NCI-H748 (cell line): Measurements from ENCODE around the gene PPP1R10.
A peak's percentile ranks its signal among the peaks of the same experiment; 100 is the strongest.

Experiments used
- DNase-seq: peaks from one replicate; lab custom pipeline; 2025; ENCODE audit not compliant: unreplicated experiment; lab: John Stamatoyannopoulos, UW

PPP1R10 gene

DNA sequence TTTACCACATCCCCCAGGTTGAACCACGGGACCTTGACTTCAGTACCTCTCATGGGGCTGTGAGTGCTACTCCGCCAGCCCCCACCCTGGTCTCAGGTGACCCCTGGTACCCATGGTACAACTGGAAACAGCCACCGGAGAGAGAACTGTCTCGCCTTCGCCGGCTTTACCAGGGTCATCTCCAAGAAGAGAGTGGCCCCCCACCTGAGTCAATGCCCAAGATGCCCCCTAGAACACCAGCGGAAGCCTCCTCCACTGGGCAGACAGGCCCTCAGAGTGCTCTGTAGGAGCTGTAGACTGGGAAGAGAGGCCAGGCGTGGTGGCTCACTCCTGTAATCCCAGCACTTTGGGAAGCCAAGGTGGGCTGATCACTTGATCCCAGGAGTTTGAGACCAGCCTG, 8.5 kb upstream of the PPP1R10 start:
- no peak for DNase-seq

DNA sequence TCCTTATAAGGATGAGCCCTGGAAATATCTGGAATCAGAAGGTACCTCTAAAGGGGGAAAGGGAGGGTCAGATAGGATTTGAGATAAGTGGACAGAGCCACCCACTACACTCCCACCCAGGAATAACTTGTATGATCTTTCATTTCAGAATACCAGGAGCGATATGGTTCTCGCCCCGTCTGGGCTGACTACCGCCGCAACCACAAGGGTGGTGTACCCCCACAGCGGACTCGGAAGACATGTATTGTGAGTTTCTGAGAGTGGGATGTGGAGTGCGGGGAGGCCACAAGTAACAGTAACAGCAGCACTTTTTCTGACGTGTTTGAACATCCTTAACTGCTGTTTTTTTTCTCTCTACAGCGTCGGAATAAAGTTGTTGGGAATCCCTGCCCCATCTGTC, 2.5 kb upstream of the PPP1R10 start:
- DNase-seq, result no peak

DNA sequence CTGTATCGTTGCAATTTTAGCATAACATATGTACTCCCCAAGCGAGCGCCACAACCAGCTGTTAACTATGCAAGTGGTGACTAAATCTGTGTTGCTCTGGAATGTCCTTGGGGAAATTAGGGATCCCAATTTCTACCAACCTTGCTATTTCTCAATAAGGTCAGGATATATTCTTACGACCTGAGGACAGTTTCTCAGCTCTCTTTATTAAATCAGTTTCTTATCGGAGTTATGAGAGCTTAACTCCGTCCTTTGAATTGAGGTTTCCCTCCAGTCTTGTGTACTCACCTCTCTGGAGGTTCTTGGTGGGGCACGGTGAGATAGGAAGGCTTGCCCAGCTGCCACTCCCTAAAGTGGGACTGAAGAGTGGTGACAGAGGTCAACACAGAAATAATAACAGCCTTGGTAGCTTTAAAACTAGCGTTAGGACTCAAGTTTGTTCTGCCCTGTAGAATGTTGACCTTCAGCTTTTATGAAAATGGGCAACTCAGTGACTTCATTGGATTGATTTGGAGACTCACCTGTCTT, 1.3 kb upstream of the PPP1R10 start:
- peak; percentile 32 for DNase-seq

DNA sequence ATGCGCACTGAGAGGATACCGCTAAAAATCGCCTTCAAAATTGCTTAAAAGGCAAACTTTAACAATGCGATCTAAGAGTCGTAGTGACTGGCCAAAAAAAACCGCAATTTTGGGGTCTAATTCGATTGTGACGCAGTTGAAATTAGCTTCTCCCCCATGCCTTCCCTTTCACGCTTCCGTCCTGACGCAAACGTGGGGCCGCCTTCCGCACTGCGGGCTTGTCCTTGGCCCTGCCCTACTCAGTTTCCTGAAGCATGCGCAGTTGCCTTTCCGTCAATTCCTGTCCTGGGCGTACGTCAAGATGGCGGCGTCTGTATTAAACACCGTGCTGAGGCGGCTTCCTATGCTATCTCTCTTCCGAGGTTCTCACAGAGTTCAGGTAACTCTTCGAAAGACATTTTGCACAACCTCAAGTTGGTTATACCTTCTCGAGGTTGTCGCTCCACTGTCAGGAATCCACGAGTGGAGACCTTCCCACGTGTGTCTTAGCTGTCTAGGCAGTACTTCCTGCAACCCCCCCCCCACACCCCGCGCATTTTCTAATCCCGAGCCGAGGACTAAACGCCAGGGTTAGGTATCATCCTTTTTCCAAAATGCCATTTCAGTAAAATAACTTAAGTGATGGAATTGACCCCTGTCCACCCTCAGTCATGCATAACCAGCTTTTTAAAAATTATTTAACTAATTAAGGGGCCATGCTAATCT, 674 bp upstream of the PPP1R10 start, which contains the start of gene MRPS18B:
Gene MRPS18B (plus strand): TSS at position 276 of the 705 bp plus-strand sequence. CDS start 26 bp downstream, at position 302.
- DNase-seq, result peak; percentile 98

DNA sequence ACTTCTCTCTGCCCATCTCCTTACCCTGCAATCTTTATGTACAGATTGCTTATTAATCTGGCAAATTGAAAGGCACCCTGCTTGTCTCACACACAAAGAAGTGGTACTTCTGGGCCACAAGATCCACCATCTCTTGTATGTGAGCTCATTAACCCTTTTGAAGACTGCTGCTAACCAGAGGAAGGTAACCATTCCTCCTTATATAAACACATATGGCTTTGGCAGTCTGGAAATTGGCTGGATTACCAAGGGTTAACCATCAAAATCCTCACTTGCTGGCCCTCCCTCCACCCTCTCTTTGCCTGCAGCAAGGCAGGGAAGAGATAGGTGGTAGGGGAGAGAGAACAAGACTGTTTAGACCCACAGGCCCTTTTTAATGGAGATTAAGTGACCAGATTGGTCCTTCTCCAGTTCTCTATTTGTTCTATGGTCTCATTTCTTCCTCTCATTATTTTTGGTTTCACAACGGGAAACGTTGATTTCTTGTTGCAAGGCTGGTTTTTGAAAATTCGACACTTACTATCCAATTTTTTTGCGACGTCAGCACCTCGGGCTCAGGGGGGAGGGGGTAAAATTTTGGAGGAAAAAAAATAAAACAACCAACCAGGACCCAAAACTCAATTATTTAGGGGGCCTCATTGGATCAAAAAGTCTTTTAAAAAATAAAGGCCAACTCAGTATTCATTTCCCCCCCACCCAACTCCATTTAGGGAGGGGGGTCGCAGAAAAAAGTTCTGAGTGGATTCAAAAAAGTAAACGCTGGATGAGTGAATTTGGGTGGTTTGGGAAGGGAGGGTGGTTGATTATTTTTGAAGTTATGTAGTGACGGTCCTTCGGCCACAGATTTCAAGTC, 859 bp downstream of the PPP1R10 start:
- peak; percentile 76 for DNase-seq

DNA sequence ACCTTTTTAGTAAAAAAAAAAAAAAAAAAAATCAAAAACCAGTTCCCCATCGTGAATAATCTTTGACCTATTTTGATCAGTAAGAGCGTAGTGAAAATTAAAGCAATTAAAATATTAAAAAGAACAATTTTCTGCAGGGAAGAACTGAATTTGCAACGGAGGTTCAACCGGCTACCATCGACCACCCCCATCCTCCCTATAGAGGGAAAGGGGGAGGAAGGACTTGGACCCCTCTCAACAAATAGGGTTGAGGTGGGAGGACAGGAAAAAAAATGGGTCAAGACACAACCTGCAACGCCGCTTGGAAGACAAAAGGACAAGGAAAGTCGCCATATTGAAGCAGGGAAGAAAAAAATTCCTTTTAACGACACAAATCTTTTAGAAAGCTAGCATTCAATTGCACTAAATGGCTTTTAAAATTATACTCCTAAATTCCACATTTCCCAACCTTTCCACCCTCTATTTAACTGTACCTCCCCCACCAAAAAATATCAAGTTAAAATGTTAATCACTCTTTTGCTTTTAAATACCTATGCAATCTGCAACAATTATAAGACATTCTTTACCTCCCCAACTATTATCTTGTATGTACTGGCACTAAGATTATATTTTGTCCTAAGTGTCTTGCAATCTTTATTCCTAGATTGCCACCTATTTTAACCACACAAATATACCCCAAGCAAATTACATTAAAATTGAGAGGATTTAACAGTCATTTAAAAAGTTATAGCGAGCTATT, 1.7 kb downstream of the PPP1R10 start:
- peak; percentile 88 for DNase-seq

DNA sequence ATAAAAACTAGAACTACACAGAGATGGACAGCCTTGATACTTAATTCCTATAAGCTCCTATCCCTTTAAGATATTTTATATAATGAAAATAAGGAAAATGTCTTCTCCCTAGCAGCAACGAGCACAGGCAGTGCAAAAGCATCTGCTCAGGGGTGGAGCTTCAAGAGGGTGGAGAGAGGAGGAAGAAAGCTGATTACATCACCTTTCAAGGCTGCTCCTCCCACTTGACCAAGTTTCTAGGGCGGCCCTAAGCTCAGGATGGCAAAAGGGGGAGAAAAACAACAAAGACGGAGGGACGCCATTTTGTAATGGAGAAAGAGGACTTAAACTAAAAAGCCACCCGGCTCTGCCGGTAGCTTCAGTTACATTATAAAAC, 2.2 kb downstream of the PPP1R10 start:
- DNase-seq, result peak; percentile 99

DNA sequence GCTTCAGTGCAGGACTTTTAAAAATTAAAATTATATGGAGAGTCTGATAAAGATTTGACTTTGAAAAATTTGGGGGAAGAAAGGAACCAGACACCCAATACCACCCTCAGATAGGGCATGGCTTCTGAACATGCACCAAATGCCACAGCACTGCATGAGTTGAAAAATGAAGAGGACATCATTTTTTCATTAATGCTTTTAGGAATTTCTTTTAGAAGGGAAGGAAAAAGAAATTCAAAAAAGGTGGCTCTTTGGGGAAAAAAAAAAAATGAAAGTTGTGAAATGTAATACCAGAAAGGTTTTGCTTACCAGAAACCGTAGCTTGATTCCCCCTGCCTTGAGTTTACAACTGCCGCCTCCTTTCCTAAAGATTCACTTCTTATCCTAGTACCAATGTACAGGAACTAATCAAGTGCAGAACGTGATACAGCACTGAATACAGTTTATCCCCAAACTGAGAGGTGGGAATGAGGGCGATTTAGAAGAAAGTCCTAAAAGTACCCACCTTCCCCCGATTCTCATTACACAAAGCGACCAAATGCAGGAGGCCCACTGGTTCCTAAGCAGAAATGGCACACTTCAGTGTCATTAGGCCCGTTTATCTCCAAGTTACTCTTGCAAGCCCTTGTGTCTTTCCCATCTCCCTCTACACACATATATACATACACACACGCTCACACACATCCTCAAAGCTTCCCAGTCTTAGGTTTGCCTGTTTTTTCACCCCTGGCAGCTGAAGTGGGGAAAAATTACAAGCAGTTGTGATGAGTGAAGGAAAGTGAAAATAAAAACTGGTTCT, 2.8 kb downstream of the PPP1R10 start:
- peak; percentile 48 for DNase-seq

DNA sequence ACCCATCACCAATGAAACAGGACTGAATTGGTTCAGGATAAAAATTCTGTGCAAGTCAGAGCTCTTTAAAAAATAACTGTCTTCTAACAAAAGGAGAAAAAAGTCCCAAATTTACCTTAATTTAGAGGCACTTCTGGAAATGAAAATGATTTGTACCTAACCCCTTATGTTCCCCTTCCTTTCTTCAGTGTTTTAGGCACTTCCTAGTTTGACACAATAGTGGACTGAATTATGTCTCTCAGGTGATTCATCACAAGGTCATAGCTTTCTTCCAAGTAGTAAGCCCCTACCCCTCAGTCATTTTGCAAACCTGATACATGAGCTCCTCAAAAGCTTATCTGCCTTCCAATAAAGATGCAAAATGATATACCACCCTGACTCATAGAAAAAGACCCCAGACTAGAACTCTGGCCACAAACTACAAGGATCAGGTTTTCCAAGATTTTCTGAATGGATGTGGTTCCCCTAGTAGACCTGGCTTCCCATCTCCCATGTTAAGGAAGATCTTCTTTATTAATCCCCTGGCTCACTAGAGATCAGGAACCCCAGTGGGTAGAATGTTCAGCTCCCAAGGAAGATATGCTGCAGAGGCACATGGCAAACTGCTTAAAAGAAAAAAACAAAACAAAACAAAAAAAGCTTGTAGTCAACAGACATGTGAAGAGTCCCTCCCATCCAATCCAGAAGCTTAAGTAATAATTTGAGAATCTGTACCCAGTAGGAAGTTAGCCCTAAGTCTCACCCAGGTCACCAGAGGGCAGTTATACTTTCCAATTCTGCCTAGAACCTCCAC, 3.6 kb downstream of the PPP1R10 start:
- DNase-seq, result no peak

DNA sequence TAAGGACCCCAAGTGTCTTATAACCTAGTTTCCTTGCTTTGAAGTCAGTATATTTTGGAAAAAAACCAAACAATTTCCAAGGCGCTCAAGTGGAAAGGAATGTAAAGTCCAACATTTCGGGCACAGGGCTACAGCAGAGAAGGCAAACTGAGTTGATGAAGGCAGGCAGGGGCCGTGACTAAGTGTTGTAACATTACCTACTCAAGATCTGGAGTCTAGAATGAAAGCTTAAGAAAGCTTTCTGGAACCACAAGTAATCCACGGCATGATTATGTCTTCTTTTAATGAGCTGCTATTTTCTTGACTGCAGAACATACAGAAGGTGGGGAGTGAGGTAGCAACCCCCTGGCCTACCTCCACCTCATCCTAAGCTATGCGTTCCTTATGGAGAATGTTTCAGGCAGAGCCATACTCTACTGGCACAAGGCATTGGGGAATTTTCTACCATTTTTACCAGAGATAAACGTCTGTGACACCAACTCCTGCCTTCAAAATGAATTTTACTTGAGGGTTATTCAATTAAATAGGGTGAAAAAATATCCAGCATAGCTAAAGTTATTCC, 4.3 kb downstream of the PPP1R10 start:
- DNase-seq, result no peak

DNA sequence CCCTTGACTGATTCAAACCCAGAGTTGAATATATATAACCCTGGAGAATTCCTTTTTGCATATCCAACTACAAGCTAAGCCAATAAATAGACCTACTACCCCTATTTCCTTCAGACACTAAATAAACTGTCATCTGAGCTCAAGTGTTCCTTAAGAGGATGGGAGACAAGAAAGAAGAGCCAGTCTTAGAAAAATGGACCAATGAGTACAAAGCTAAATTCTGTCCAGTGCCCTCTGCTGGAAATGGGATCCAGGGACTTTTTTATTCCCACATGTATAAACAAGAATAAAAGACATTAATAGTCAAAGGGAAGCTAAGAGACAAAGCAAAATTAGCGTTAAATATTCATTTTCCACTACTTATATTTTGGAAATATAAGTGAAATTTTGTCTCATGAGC, 4.8 kb downstream of the PPP1R10 start:
- peak; percentile 24 for DNase-seq

DNA sequence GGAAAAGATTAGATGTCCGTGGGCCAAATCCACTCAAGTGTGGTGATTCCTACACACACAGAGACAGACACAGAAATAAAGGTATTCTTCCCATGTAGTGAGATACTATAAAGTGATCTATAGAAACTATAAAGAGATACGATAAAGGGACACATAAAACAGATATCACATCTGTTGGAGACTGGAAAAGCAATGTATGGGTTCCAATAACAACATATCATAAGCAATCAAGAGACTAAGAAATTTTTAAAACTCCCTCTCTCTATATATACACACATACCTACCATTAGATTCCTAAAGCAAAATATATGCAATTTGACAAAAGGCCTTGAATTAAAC, 5.2 kb downstream of the PPP1R10 start:
- DNase-seq, result no peak

DNA sequence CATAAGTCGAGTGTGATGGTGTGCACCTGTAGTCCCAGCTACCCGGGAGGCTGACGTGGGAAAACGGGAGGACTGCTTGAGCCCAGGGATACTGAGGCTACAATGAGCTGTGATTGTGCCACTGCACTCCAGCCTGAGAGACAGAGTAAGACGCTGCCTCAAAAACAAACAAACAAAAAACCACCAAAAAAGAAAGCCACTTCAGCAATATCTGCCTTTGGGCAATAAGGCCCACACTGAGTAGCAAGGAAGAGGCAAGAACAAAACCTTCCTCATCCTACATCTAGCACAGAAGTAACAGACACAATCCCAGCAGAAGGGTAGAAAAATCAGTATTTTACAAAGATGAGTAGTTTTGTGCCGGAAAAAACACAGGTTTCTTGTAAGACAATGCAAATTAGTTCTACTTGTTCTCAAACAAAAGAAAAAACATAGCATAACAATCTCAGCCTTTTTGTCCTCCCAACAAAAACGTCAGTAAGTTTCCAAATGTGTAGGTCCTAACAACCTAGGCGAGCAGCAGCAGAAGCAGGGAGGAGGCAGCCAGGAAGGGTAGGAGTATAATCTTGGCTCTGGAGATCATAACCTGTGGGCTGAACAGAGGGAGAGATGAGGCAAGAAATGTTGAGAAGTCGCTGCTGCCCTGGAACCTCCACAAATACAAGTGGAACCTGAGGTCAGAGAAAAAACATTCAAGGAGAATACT, 5.7 kb downstream of the PPP1R10 start:
- no peak for DNase-seq

DNA sequence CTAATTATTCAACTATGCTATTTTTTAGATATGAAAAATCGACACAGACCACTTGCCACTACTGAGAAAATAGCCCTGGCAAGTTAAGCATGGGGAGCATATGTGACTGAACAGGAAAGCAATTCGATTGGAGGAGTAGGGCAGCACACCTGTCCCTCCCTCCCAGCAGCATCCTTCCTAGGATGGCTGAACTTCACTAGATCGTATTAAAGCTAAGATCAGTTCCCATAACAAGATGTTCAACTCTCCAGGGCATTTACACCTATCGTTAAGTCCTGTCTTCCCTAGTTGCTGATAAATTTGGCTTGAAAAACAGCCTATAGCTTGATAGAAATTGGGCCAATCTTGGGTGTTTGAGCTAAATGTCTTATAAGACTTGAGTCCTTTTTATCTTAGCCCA, 7.0 kb downstream of the PPP1R10 start:
- no peak for DNase-seq

DNA sequence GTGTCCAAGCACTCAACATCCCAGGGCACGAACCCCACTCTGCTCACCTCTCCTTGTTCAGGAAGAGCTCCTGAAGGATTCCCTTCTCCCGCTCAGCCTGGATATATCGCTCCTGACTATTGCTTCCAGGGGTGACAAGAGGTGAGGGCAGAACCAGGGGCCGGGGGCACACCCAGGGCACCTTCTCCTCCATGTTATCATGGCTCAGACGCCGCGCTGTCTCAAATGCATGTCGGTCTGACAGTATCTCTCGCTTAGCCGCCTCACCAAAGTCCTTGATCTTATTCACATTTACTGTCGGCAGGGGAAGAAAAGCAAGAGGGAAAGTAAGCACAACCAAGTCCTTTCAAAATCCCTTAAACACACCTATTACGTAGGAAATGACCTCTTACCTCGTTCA, 13.1 kb downstream of the PPP1R10 start:
- DNase-seq, result no peak

DNA sequence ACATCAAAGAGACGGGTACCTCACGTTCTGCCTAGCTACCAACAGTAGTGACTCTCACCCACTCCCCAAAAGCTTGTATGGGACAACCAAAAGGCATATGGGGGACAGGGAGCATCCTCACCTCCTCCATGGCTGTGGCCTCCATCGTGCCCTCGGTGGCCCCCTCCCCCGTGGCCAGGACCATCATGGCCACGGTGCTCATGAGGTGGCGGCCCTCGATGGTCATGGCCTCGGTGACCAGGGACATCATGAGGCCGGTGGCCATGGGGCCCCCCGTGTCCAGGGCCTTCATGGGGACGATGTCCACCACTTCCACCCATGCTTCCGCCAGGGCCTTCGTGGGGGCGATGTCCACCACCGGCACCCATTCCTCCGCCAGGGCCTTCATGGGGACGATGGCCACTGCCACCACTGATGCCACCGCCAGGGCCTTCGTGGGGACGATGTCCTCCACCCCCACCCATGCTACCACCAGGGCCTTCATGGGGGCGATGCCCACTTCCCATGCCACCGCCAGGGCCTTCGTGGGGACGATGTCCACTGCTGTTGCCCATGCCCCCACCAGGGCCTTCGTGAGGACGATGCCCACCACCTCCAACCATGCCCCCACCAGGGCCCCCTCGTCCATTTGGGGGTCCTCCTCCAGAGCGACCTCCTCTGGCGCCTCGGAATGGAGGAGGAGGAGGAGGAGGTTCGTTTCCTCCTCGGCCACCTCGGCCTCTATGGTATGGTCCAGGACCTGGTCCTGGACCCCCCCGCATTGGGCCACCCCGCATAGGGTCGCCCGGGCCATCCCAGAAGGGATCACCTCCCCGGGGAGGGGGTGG, 15.0 kb downstream of the PPP1R10 start:
- DNase-seq, result no peak

DNA sequence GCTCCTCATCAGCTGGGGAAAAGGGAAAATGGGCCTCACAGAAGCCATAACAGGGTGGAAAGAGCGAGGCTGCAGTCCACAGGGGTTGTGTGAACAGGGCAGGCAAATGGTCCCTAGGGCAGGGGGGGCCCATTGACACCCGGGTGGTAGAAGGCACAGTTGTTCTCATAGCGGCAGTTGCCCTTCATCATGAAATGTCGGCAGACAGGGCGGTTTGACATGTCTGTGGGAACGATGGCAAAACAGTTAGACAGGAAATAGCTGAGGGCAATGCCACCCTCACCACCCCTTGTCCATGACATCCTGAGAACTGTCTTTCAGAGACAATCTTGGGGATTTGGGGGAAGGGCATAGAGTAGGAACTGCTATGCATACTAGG, 15.6 kb downstream of the PPP1R10 start:
- DNase-seq, result no peak

DNA sequence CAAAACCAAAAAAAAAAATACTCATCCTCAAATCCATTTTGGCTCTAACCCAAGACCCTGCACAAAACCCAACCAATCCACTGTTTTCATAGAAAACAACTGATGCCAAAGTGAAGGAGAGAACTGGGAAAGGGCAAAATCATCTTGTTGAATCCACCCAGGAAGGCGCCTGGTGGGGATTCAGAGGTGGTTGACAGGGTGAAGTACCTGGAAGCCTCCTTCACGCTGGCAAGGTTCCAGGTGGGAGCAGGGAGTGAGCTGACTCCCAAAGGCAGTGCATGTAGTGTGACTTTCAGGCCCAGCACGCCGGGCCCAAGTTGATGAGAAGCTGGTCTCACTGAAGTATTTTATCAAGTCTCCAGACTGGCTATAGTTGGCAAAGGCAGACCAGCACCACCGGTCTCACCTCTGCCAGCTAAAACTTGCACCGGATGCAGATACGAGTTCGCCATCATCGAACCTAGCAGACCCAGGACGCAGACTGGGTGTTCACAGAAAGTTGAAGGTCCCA, 16.5 kb downstream of the PPP1R10 start:
- peak; percentile 25 for DNase-seq
